Subcutaneous adipose tissue (tissue), 4 donors: ENCODE data around the gene SECISBP2. TPM values are rescaled to one million over a fixed set of nuclear protein-coding genes. Genes with fewer than 3 reads are reported as not detected.

Experiments used
- CTCF ChIP-seq: fragments of 450-650 bp; IDR thresholded peaks from one replicate; pipeline ENCODE4 v1.5.1; 2016; ENCODE audit warnings: low read depth, mild to moderate bottlenecking, control low read depth, antibody characterized with exemption, moderate library complexity
- total RNA-seq, 4 donors: library from RNA; depleted of rRNA; stranded (reverse); fragments of >200 nt; gene quantifications; one replicate each; pipeline ENCODE4 v1.1.0, GENCODE V29; 2016

Gene SECISBP2
- total RNA-seq, 4 donors from 2014 or later: 44.4 to 71.0 (median 55.1) TPM

- TF ChIP-seq CTCF: no peak
Observed at GRCh38 chr9:89382026-89382986, 64.0 kb downstream of the SECISBP2 start.

GRCh38 chr9:89383030-89383720, 64.9 kb downstream of the SECISBP2 start:
- TF ChIP-seq CTCF: no peak

GRCh38 chr9:89383721-89384300, 65.5 kb downstream of the SECISBP2 start:
- TF ChIP-seq CTCF: no peak

GRCh38 chr9:89384783-89385182, 66.5 kb downstream of the SECISBP2 start:
- no peak for TF ChIP-seq CTCF

GRCh38 chr9:89386206-89386605, 67.9 kb downstream of the SECISBP2 start:
- TF ChIP-seq CTCF: no peak

GRCh38 chr9:89386797-89387196, 68.5 kb downstream of the SECISBP2 start:
- no peak for TF ChIP-seq CTCF

- no peak for TF ChIP-seq CTCF
Observed at GRCh38 chr9:89387197-89387849, 69.0 kb downstream of the SECISBP2 start.
